NAMALWA (cell line): ENCODE results near the gene MEGF11.
A peak's percentile ranks its signal among the peaks of the same experiment; 100 is the strongest.

Source experiments
- DNase-seq: peaks from one replicate; pipeline ENCODE4 v3.0.0-alpha.2; 2015; ENCODE audit warnings: low spot score

MEGF11 gene

GRCh38 chr15:66053991-66054390 lies 199.6 kb downstream of the MEGF11 start:
- DNase-seq, result no peak

- no peak for DNase-seq
Measured at GRCh38 chr15:66051833-66052232, 201.7 kb downstream of the MEGF11 start.

- DNase-seq, result no peak
Measured at GRCh38 chr15:66050264-66050663, 203.3 kb downstream of the MEGF11 start.

- no peak for DNase-seq
Measured at GRCh38 chr15:66049353-66049752, 204.2 kb downstream of the MEGF11 start.

- no peak for DNase-seq
Measured at GRCh38 chr15:66047321-66048024, 206.1 kb downstream of the MEGF11 start.

- DNase-seq, result peak; percentile 19
Measured at GRCh38 chr15:66046751-66047150, 206.8 kb downstream of the MEGF11 start.

- DNase-seq, result no peak
Measured at GRCh38 chr15:66046326-66046725, 207.2 kb downstream of the MEGF11 start.

- DNase-seq, result no peak
Measured at GRCh38 chr15:66045542-66045941, 208.0 kb downstream of the MEGF11 start.

GRCh38 chr15:66044837-66045236 lies 208.7 kb downstream of the MEGF11 start:
- no peak for DNase-seq

- DNase-seq, result no peak
Measured at GRCh38 chr15:66043264-66043663, 210.3 kb downstream of the MEGF11 start.

GRCh38 chr15:66042624-66043023 lies 210.9 kb downstream of the MEGF11 start:
- no peak for DNase-seq

GRCh38 chr15:66041276-66041675 lies 212.3 kb downstream of the MEGF11 start:
- DNase-seq, result no peak

- no peak for DNase-seq
Measured at GRCh38 chr15:66040211-66040892, 213.2 kb downstream of the MEGF11 start.

- DNase-seq, result no peak
Measured at GRCh38 chr15:66039117-66039871, 214.3 kb downstream of the MEGF11 start.

- DNase-seq, result no peak
Measured at GRCh38 chr15:66038387-66039116, 215.0 kb downstream of the MEGF11 start.

GRCh38 chr15:66036859-66037258 lies 216.7 kb downstream of the MEGF11 start:
- no peak for DNase-seq

GRCh38 chr15:66035901-66036300 lies 217.6 kb downstream of the MEGF11 start:
- DNase-seq, result no peak

- DNase-seq, result no peak
Measured at GRCh38 chr15:66033143-66033542, 220.4 kb downstream of the MEGF11 start.

GRCh38 chr15:66032006-66032405 lies 221.5 kb downstream of the MEGF11 start:
- DNase-seq, result no peak

- no peak for DNase-seq
Measured at GRCh38 chr15:66030650-66031049, 222.9 kb downstream of the MEGF11 start.

GRCh38 chr15:66029650-66030049 lies 223.9 kb downstream of the MEGF11 start:
- no peak for DNase-seq

GRCh38 chr15:66027268-66027805 lies 226.2 kb downstream of the MEGF11 start:
- no peak for DNase-seq
